ENCODE data around the gene MAZ. TPM values are rescaled to one million over a fixed set of nuclear protein-coding genes. Genes with fewer than 3 reads are reported as not detected.

The MAZ gene
- 161 and 174 TPM in 2 replicates for total RNA-seq

GRCh38 chr16:29806099-29806579 is at the start of gene MAZ:
Gene MAZ, plus strand, starts transcription at chr16:29806529. Its CDS starts 173 bp downstream, at chr16:29806702.

GRCh38 chr16:29777576-29778350 is 28.6 kb upstream of the MAZ start, which contains the start of gene ZG16:
Gene ZG16, plus strand, starts transcription at chr16:29778256. Its CDS starts 1,011 bp downstream, at chr16:29779267.

GRCh38 chr16:29790183-29790948 is 16.0 kb upstream of the MAZ start, which contains the start of gene KIF22:
Gene KIF22, plus strand, starts transcription at chr16:29790751. Its CDS starts 9 bp downstream, at chr16:29790760.

GRCh38 chr16:29811896-29812665 is 5.8 kb downstream of the MAZ start, which contains the start of gene PRRT2:
Gene PRRT2, plus strand, starts transcription at chr16:29812193. Its CDS starts 862 bp downstream, at chr16:29813055.

GRCh38 chr16:29815793-29816693 is 9.7 kb downstream of the MAZ start, which contains the start of gene PAGR1:
Gene PAGR1, plus strand, starts transcription at chr16:29816152. Its CDS starts 374 bp downstream, at chr16:29816526.

GRCh38 chr16:29820271-29820701 is 14.0 kb downstream of the MAZ start, which contains the start of gene MVP:
Gene MVP, plus strand, starts transcription at chr16:29820462. Its CDS starts 10,088 bp downstream, at chr16:29830550.

Other genes with a start within 250 kb of the MAZ start
- gene SPN, start 143.3 kb upstream of the MAZ start, total RNA-seq = not detected in 2 replicates
- gene QPRT, start 127.3 kb upstream of the MAZ start, total RNA-seq = 219 and 276 TPM in 2 replicates
- not detected in 2 replicates for gene C16orf54, start 60.5 kb upstream of the MAZ start, total RNA-seq
- gene ZG16, start 28.3 kb upstream of the MAZ start, total RNA-seq = not detected in 2 replicates
- 64.2 and 82.5 TPM in 2 replicates for gene KIF22, start 15.8 kb upstream of the MAZ start, total RNA-seq
- gene PRRT2, start 5.7 kb downstream of the MAZ start, total RNA-seq = not detected in 2 replicates
- 32.1 and 32.6 TPM in 2 replicates for gene PAGR1, start 9.6 kb downstream of the MAZ start, total RNA-seq
- 367 and 369 TPM in 2 replicates for gene MVP, start 13.9 kb downstream of the MAZ start, total RNA-seq
- 101 and 105 TPM in 2 replicates for gene CDIPT, start 56.7 kb downstream of the MAZ start, total RNA-seq
- gene SEZ6L2, start 93.0 kb downstream of the MAZ start, total RNA-seq = 7.1 and 17.9 TPM in 2 replicates
- 8.1 and 11.5 TPM in 2 replicates for gene ASPHD1, start 94.0 kb downstream of the MAZ start, total RNA-seq
- gene KCTD13, start 119.7 kb downstream of the MAZ start, total RNA-seq = 6.1 and 9.7 TPM in 2 replicates
- gene TMEM219, start 155.6 kb downstream of the MAZ start, total RNA-seq = 141 and 145 TPM in 2 replicates
- 36.9 and 38.3 TPM in 2 replicates for gene TAOK2, start 167.3 kb downstream of the MAZ start, total RNA-seq
- 12.1 and 13.8 TPM in 2 replicates for gene HIRIP3, start 189.1 kb downstream of the MAZ start, total RNA-seq
- 56.8 and 138 TPM in 2 replicates for gene INO80E, start 189.7 kb downstream of the MAZ start, total RNA-seq
- 0.53 TPM in 1 of 2 replicates, not detected in the other for gene DOC2A, start 204.5 kb downstream of the MAZ start, total RNA-seq
- gene C16orf92, start 216.7 kb downstream of the MAZ start, total RNA-seq = not detected in 2 replicates
- 1.2 TPM in 1 of 2 replicates, not detected in the other for gene TLCD3B, start 224.7 kb downstream of the MAZ start, total RNA-seq